HepG2 (cell line): Measurements from ENCODE around the gene PDE3B. TPM values are rescaled to one million over a fixed set of nuclear protein-coding genes. Genes with fewer than 3 reads are reported as not detected.

Source experiments
- ATF3 ChIP-seq: sonication (generic); formaldehyde crosslinking; IDR thresholded peaks from 2 replicates; pipeline ENCODE4 v1.4.0; 2020; ENCODE audit warnings: missing genetic modification reagents
- CBX2 ChIP-seq, 2 experiments: fragments of 200-600 bp in 1 of 2; sonication (generic); formaldehyde crosslinking in 1 of 2; IDR thresholded peaks; 2 replicates each; pipeline versions ENCODE4 v1.7.0 to v1.8.1; 2018 to 2022; ENCODE audit warnings: low read depth in 2 of 2, low read length in 1 of 2, mild to moderate bottlenecking in 1 of 2, missing genetic modification reagents in 1 of 2
- FOXA3 ChIP-seq: IDR thresholded peaks from 2 replicates; pipeline ENCODE4 v1.6.1; 2016; ENCODE audit warnings: missing genetic modification reagents, missing compliant biosample characterization
- GMEB1 ChIP-seq: sonication (generic); formaldehyde crosslinking; IDR thresholded peaks from 2 replicates; pipeline ENCODE4 v1.5.1; 2020; ENCODE audit warnings: missing genetic modification reagents, mild to moderate bottlenecking, borderline replicate concordance
- HHEX ChIP-seq: IDR thresholded peaks from 2 replicates; pipeline ENCODE4 v1.6.1; 2016; ENCODE audit warnings: control low read depth
- HNF4A ChIP-seq: sonication (generic); formaldehyde crosslinking; IDR thresholded peaks from 2 replicates; pipeline ENCODE4 v1.4.0; 2020; ENCODE audit warnings: missing genetic modification reagents
- MTA1 ChIP-seq: sonication (generic); formaldehyde crosslinking; IDR thresholded peaks from 2 replicates; pipeline ENCODE4 v1.4.0; 2020; ENCODE audit warnings: missing genetic modification reagents, mild to moderate bottlenecking, borderline replicate concordance
- MXD3 ChIP-seq: IDR thresholded peaks from 2 replicates; pipeline ENCODE4 v1.6.1; 2016; ENCODE audit warnings: mild to moderate bottlenecking, missing biosample characterization, missing genetic modification reagents
- MXD4 ChIP-seq: IDR thresholded peaks from 2 replicates; pipeline ENCODE4 v1.6.1; 2016; ENCODE audit warnings: mild to moderate bottlenecking, missing biosample characterization, missing genetic modification reagents
- NR2F6 ChIP-seq, 2 experiments: IDR thresholded peaks; 2 replicates each; pipeline ENCODE4 v1.6.1; 2016; ENCODE audit warnings: antibody characterized with exemption in 1 of 2, mild to moderate bottlenecking in 1 of 2
- PCBP1 ChIP-seq: fragments of 200-400 bp; formaldehyde crosslinking; IDR thresholded peaks from 2 replicates; pipeline ENCODE4 v1.6.1; 2017; ENCODE audit warnings: mild to moderate bottlenecking, low read depth, low read length, borderline replicate concordance
- POLR2G ChIP-seq: fragments of 200-400 bp; formaldehyde crosslinking; IDR thresholded peaks from 2 replicates; pipeline ENCODE4 v1.6.1; 2018; ENCODE audit warnings: mild to moderate bottlenecking, low read depth, low read length, moderate library complexity
- RBFOX2 ChIP-seq: fragments of 200-400 bp; formaldehyde crosslinking; IDR thresholded peaks from 2 replicates; pipeline ENCODE4 v1.6.1; 2017; ENCODE audit warnings: low read depth, mild to moderate bottlenecking, low read length
- RORA ChIP-seq: sonication (generic); formaldehyde crosslinking; IDR thresholded peaks from 2 replicates; pipeline ENCODE4 v1.5.0; 2020; ENCODE audit warnings: mild to moderate bottlenecking, missing genetic modification reagents, moderate library complexity
- SRSF4 ChIP-seq: fragments of 200-400 bp; formaldehyde crosslinking; IDR thresholded peaks from one replicate; pipeline ENCODE4 v1.6.1; 2018; ENCODE audit warnings: mild to moderate bottlenecking, low read depth, low read length, moderate library complexity; ENCODE audit not compliant: poor library complexity, severe bottlenecking
- SRY ChIP-seq: sonication (generic); formaldehyde crosslinking; IDR thresholded peaks from 2 replicates; pipeline ENCODE4 v1.8.0; 2022; ENCODE audit warnings: mild to moderate bottlenecking, missing genetic modification reagents
- ZNF33B ChIP-seq: sonication (generic); formaldehyde crosslinking; IDR thresholded peaks from 2 replicates; pipeline ENCODE4 v1.5.1; 2020; ENCODE audit warnings: mild to moderate bottlenecking, missing genetic modification reagents
- ZNF501 ChIP-seq: sonication (generic); formaldehyde crosslinking; IDR thresholded peaks from 2 replicates; pipeline ENCODE4 v1.5.1; 2020; ENCODE audit warnings: mild to moderate bottlenecking, moderate library complexity, missing genetic modification reagents
- ZNF598 ChIP-seq: sonication (generic); formaldehyde crosslinking; IDR thresholded peaks from 2 replicates; pipeline ENCODE4 v1.5.1; 2020; ENCODE audit warnings: mild to moderate bottlenecking, missing genetic modification reagents, borderline replicate concordance
- ZNF691 ChIP-seq: sonication (generic); formaldehyde crosslinking; IDR thresholded peaks from 2 replicates; pipeline ENCODE4 v1.4.0; 2020; ENCODE audit warnings: missing genetic modification reagents, low read depth, mild to moderate bottlenecking, borderline replicate concordance
- ZNF773 ChIP-seq: sonication (generic); formaldehyde crosslinking; IDR thresholded peaks from 2 replicates; pipeline ENCODE4 v1.4.0; 2020; ENCODE audit warnings: missing genetic modification reagents, borderline replicate concordance
- ZNF83 ChIP-seq: sonication (generic); formaldehyde crosslinking; IDR thresholded peaks from 2 replicates; pipeline ENCODE4 v1.4.0; 2020; ENCODE audit warnings: missing genetic modification reagents, mild to moderate bottlenecking, borderline replicate concordance
- ZNF879 ChIP-seq: sonication (generic); formaldehyde crosslinking; IDR thresholded peaks from 2 replicates; pipeline ENCODE4 v1.8.1; 2023; ENCODE audit warnings: missing genetic modification reagents
- polyA plus RNA-seq, 8 experiments: library from polyadenylated mRNA; depleted of rRNA in 3 of 8; stranded (reverse) in 7 of 8; unstranded in 1 of 8; fragments of >200 nt; fragmentation: Illumina TruSeq in 4 of 8; extraction: Trizol in 4 of 8; gene quantifications; 2 replicates each; pipeline versions ENCODE4 v1.2.1 to v1.2.3, GENCODE V29; 2011 to 2016; ENCODE audit warnings: low read depth in 4 of 8, missing spikeins in 1 of 8, mixed read lengths in 1 of 8; ENCODE audit not compliant: insufficient read depth in 1 of 8
- total RNA-seq, 5 experiments: library from RNA; depleted of rRNA; stranded (reverse); fragments of >200 nt; fragmentation: Illumina TruSeq; extraction: Trizol; gene quantifications; 2 replicates each; pipeline ENCODE4 v1.2.3, GENCODE V29; 2016; ENCODE audit warnings: low read depth in 1 of 5

PDE3B gene
- total and polyA plus RNA-seq, 2 of the 13 experiments (the other 11 are each of a cell fraction or from before 2014, with no cell fraction given): 14.1 to 26.5 TPM

- peak; percentile 7; the same call in 1 of the 2 replicates for TF ChIP-seq FOXA3
- TF ChIP-seq PCBP1: 0 out of 2 replicates have a peak, but pooled peaks have one; percentile 44
- TF ChIP-seq NR2F6 (IDR thresholded peaks at IDR 0.05): no peak
- TF ChIP-seq NR2F6 (CRISPR knock-in tag; IDR thresholded peaks at IDR 0.05): 0 out of 2 replicates have a peak, but pooled peaks have one; percentile 23
- TF ChIP-seq MTA1 (CRISPR knock-in tag): 0 out of 2 replicates have a peak, but pooled peaks have one; percentile 54
- peak; percentile 90 for TF ChIP-seq ZNF501 (CRISPR knock-in tag)
- no peak for TF ChIP-seq CBX2 (IDR thresholded peaks at IDR 0.05; ENCODE audit: low read depth, low read length)
- 0 out of 2 replicates have a peak, but pooled peaks have one; percentile 66 for TF ChIP-seq CBX2 (CRISPR knock-in tag; IDR thresholded peaks at IDR 0.05; ENCODE audit: low read depth)
- TF ChIP-seq ATF3 (CRISPR knock-in tag): no peak
- TF ChIP-seq HNF4A (CRISPR knock-in tag): peak; percentile 39; the same call in 1 of the 2 replicates
- 0 out of 2 replicates have a peak, but pooled peaks have one; percentile 42 for TF ChIP-seq MXD3
- TF ChIP-seq ZNF773: no peak
- no peak for TF ChIP-seq RORA (CRISPR knock-in tag)
- TF ChIP-seq MXD4 (CRISPR knock-in tag): peak; percentile 33; the same call in 1 of the 2 replicates
- 0 out of 2 replicates have a peak, but pooled peaks have one; percentile 20 for TF ChIP-seq GMEB1 (CRISPR knock-in tag)
- peak; percentile 91; the same call in 1 of the 2 replicates for TF ChIP-seq ZNF598 (CRISPR knock-in tag)
- 0 out of 2 replicates have a peak, but pooled peaks have one; percentile 67 for TF ChIP-seq ZNF691 (CRISPR knock-in tag)
- TF ChIP-seq POLR2G: no peak
- TF ChIP-seq ZNF879: 0 out of 2 replicates have a peak, but pooled peaks have one; percentile 29
- no peak for TF ChIP-seq HHEX (CRISPR knock-in tag)
- 0 out of 2 replicates have a peak, but pooled peaks have one; percentile 54 for TF ChIP-seq ZNF33B
- TF ChIP-seq SRY (CRISPR knock-in tag): peak; percentile 52; the same call in 1 of the 2 replicates
- no peak for TF ChIP-seq SRSF4
- 0 out of 2 replicates have a peak, but pooled peaks have one; percentile 55 for TF ChIP-seq ZNF83 (CRISPR knock-in tag)
- TF ChIP-seq RBFOX2: no peak
These were observed 264.0 kb downstream of the PDE3B start (continued) for GRCh38 chr11:14907411-14908213.
